Thoracic aorta (tissue), 2 donors: Measurements from ENCODE around the gene FARP1. TPM values are rescaled to one million over a fixed set of nuclear protein-coding genes. Genes with fewer than 3 reads are reported as not detected.

Experiments
- ATAC-seq: fragments of 150-250 bp; one replicate; pipeline ENCODE4 v1.8.0; 2017; ENCODE audit warnings: low read depth; ENCODE audit not compliant: insufficient number of reproducible peaks, low FRiP score
- DNase-seq: peaks from one replicate; pipeline ENCODE4 v3.0.0-alpha.2; 2020; ENCODE audit warnings: low spot score
- H3K27ac ChIP-seq, 2 donors: fragments of 200-600 bp; sonication (generic); 1 replicate in 1 of 2; 2 replicates in 1 of 2; pipeline ENCODE4 v1.5.1; 2016; ENCODE audit warnings: mild to moderate bottlenecking in 2 of 2, moderate library complexity in 2 of 2
- H3K27me3 ChIP-seq: fragments of 200-600 bp; sonication (generic); replicated peaks from 2 replicates; pipeline ENCODE4 v1.6.0; 2016; ENCODE audit warnings: mild to moderate bottlenecking; ENCODE audit not compliant: insufficient read depth
- H3K36me3 ChIP-seq: fragments of 200-600 bp; sonication (generic); one replicate; pipeline ENCODE4 v1.5.1; 2016
- H3K4me1 ChIP-seq, 2 donors: fragments of 200-600 bp; sonication (generic); 1 replicate in 1 of 2; 2 replicates in 1 of 2; pipeline versions ENCODE4 v1.5.1 to v1.6.0; 2016; ENCODE audit warnings: low read depth in 2 of 2, mild to moderate bottlenecking in 1 of 2; ENCODE audit not compliant: control insufficient read depth in 1 of 2
- H3K4me3 ChIP-seq: fragments of 200-600 bp; sonication (generic); 2 replicates; pipeline ENCODE4 v1.5.1; 2016; ENCODE audit warnings: mild to moderate bottlenecking
- H3K9me3 ChIP-seq: fragments of 200-600 bp; sonication (generic); 2 replicates; pipeline ENCODE4 v1.5.1; 2016
- total RNA-seq, 2 donors: library from RNA; depleted of rRNA; stranded (reverse); fragments of >200 nt; gene quantifications; one replicate each; pipeline versions ENCODE4 v1.1.0 to v1.2.3, GENCODE V29; 2016
- TF ChIP-seq, protein P1 (sequence below): fragments of 200-600 bp; sonication (generic); IDR thresholded peaks from one replicate; pipeline ENCODE4 v1.5.1; 2019; ENCODE audit warnings: antibody characterized with exemption

Gene FARP1
- total RNA-seq, 2 donors from 2014 or later: 17.6 to 30.3 TPM

DNA sequence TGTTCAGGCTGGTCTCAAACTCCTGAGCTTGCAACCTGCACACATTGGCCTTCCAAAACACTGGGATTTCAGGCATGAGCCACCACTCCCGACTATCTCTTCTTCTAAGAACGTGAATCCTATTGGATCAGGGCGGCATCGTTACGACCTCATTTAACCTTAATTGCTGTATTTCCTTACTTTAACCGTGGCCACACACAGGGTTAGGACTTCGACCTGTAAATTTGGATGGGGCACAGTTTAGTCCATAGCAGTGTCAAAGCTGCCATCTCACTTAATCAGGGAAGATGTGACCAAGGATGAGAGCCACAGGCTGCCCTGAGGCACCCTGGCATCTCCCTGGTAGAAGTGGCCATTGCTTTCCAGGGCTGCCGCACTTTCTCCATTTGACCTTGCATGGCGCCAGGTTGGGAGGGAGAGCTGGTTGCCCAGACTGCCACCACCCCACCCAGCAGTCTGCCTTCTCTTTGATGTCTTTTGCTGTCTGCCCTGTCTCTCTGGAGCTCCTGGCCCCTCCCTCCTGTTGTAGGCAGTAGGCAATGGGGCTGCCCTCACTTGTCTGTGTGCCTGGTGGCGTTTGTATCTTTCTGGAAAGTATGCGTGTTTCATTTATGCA is 175.5 kb downstream of the FARP1 start:
- Histone ChIP-seq H3K4me3 (no peak overlapping the region), H3K4me1 (no peaks in the 10 kb centered on the region), H3K9me3 (no peaks in the 10 kb centered on the region), H3K36me3 (no peaks in the 10 kb centered on the region), H3K27ac (no peak overlapping the region), H3K27me3 (no peaks in the 10 kb centered on the region)
- DNase-seq: no peak
- ATAC-seq: no peak
- TF ChIP-seq, protein P1, sequence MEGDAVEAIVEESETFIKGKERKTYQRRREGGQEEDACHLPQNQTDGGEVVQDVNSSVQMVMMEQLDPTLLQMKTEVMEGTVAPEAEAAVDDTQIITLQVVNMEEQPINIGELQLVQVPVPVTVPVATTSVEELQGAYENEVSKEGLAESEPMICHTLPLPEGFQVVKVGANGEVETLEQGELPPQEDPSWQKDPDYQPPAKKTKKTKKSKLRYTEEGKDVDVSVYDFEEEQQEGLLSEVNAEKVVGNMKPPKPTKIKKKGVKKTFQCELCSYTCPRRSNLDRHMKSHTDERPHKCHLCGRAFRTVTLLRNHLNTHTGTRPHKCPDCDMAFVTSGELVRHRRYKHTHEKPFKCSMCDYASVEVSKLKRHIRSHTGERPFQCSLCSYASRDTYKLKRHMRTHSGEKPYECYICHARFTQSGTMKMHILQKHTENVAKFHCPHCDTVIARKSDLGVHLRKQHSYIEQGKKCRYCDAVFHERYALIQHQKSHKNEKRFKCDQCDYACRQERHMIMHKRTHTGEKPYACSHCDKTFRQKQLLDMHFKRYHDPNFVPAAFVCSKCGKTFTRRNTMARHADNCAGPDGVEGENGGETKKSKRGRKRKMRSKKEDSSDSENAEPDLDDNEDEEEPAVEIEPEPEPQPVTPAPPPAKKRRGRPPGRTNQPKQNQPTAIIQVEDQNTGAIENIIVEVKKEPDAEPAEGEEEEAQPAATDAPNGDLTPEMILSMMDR: no peak

DNA sequence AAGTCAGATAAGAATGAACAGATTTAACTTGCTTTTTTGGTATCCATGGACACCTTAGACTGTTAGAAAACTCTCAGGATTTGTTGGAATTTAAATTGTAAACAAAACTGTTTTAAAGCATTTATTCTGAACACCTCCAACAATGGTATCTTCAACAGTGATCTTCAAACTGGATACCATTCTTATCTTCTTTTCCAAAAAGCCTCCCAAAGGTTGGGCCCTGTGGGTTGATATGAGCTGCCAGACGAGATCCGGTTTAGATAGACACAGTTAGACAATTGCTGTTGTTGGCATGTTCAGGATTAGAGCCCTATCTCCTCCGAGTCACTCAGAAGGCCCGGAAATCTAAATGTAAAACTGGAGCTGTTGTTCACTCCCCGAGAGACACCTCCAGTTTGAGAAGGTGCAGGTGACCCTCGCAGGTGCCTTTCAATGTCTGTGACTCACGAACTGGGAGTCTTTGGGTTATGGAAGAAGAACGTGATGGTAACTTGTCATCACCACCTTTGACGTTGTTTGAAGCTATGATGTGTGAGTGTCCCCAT is 177.7 kb downstream of the FARP1 start:
- DNase-seq (no peak), ATAC-seq (no peak)
- Histone ChIP-seq H3K4me3 (no peak overlapping the region), H3K4me1 (no peaks in the 10 kb centered on the region), H3K27me3 (no peaks in the 10 kb centered on the region), H3K9me3 (no peaks in the 10 kb centered on the region), H3K27ac (no peak overlapping the region), H3K36me3 (no peaks in the 10 kb centered on the region)
- TF ChIP-seq, protein P1: no peak

DNA sequence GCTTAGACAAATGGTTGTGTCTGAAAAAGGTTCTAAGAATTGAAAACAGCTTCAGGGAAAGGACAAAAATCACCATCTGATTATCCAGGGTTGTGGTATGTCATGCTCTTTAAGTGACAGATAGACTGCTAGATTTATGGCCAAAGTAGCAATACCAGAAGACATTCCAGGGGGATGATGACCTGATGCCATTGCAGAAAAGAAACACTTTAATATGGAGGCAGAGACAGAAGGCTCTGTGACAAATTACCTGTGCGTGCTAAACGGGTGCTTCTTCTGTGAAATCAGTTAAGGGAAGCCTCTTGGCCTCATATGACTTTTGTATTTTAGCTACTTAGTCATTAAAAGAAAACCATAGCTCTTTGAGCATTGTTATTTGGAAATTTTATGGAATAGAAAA is 178.5 kb downstream of the FARP1 start:
- TF ChIP-seq, protein P1: no peak
- no peak overlapping the region for H3K27ac ChIP-seq
- H3K27me3 ChIP-seq: no peaks in the 10 kb centered on the region
- no peak overlapping the region for H3K4me3 ChIP-seq
- H3K36me3 ChIP-seq: no peaks in the 10 kb centered on the region
- DNase-seq (no peak), ATAC-seq (no peak)
- no peaks in the 10 kb centered on the region for H3K9me3 ChIP-seq
- no peaks in the 10 kb centered on the region for H3K4me1 ChIP-seq

DNA sequence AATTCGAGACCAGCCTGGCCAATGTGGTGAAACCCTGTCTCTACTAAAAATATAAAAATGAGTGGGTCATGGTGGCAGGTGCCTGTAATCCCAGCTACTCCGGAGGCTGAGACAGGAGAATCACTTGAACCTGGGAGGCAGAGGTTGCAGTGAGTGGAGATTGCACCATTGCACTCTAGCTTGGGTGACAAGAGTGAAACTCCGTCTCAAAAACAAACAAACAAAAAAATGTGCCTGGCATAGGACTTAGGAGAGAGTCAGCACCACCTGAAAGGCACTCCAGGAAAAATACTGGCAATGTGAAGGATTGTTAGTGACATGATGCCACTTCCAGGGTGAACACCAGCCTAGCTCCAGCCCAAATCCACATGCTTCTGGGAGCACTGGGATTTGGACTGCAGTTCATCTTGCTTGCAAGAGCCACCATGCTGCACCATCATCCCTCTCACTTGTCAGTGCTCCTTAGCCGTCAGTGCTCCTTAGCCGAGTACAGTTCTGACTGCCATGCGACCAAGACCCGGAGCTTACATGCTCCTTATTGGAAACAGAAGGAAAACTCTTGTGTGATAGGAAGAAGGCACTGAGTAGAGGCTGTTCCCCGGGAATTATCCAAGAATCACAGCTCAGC is 179.3 kb downstream of the FARP1 start:
- no peak overlapping the region for H3K4me3 ChIP-seq
- ATAC-seq (no peak), DNase-seq (no peak)
- no peaks in the 10 kb centered on the region for H3K36me3 ChIP-seq
- H3K9me3 ChIP-seq: no peaks in the 10 kb centered on the region
- TF ChIP-seq, protein P1: no peak
- no peaks in the 10 kb centered on the region for H3K27me3 ChIP-seq
- H3K4me1 ChIP-seq: no peaks in the 10 kb centered on the region
- no peak overlapping the region for H3K27ac ChIP-seq

DNA sequence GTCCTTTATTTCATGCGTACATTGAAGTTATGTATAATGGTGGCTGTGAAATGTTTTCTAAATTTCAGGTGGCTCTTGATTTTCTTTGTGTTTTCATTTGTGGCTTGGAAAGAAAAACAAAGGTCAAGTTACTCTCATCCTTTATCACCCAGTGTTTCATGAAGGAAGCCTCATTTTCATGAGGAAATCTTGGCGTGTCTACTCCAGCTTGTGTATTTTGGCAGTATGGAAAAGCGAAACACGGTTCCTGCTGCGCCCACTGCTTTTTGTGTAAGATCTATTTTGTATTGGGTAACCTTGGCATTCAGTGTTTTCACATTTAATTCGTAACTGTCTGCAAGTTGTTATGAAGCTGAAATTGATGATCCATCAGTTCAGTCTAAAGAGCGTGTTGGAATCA is 181.2 kb downstream of the FARP1 start:
- H3K4me1 ChIP-seq: no peaks in the 10 kb centered on the region
- no peaks in the 10 kb centered on the region for H3K9me3 ChIP-seq
- TF ChIP-seq, protein P1: no peak
- H3K36me3 ChIP-seq: no peaks in the 10 kb centered on the region
- no peak overlapping the region for H3K27ac ChIP-seq
- ATAC-seq: no peak
- H3K27me3 ChIP-seq: no peaks in the 10 kb centered on the region
- H3K4me3 ChIP-seq: no peak overlapping the region
- DNase-seq: no peak
